22Rv1 (cell line): ENCODE measurements around the gene IGF1R.

Experiments used
- ZFX ChIP-seq: fragments of 450-650 bp; IDR thresholded peaks from 2 replicates; pipeline ENCODE4 v1.6.1; 2017; ENCODE audit warnings: antibody characterized with exemption, borderline replicate concordance
- TF ChIP-seq, protein P1 (sequence below): fragments of 450-650 bp; IDR thresholded peaks from 2 replicates; pipeline ENCODE4 v1.5.1; 2017; ENCODE audit warnings: mild to moderate bottlenecking

DNA sequence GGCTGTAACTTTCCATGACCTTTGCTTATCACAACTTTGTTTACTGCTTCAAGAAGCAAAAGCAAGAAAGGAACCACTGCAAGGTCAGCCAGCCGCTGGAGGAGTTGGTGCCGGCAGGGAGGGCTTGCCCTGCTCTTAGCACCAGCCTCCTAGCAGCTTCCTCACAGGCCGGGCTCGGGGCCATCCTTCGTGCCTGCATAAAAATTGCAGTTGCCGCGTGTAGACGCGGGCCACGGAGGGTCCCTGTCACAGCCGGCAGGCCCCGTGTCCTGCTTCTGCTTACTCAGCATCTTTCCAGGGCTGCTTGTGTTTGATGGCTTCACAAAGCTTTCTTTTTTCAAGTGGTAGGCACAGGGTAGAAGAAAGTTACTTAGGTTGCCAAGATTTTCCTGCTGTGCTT, 274.8 kb downstream of the IGF1R start:
- no peak for TF ChIP-seq ZFX
- TF ChIP-seq, protein P1, sequence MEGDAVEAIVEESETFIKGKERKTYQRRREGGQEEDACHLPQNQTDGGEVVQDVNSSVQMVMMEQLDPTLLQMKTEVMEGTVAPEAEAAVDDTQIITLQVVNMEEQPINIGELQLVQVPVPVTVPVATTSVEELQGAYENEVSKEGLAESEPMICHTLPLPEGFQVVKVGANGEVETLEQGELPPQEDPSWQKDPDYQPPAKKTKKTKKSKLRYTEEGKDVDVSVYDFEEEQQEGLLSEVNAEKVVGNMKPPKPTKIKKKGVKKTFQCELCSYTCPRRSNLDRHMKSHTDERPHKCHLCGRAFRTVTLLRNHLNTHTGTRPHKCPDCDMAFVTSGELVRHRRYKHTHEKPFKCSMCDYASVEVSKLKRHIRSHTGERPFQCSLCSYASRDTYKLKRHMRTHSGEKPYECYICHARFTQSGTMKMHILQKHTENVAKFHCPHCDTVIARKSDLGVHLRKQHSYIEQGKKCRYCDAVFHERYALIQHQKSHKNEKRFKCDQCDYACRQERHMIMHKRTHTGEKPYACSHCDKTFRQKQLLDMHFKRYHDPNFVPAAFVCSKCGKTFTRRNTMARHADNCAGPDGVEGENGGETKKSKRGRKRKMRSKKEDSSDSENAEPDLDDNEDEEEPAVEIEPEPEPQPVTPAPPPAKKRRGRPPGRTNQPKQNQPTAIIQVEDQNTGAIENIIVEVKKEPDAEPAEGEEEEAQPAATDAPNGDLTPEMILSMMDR, result no peak
